ENCODE measurements around the gene LRRC9. TPM values are rescaled to one million over a fixed set of nuclear protein-coding genes. Genes with fewer than 3 reads are reported as not detected.
"Not testable (repeated sequence)": the region's sequence is repeated elsewhere in the genome, so short reads cannot be mapped to it uniquely, and the experiment has no call there.

LRRC9 gene
- total and polyA plus RNA-seq, 2 donors (not counting 3 experiments of a cell fraction or from before 2014, with no cell fraction given): not detected

- CTCF ChIA-PET; dilution Hi-C loops (cut with MboI; ENCODE audit: extremely low pct_ligation_motif_present, low sequenced_read_pairs); FAIRE-seq; H3K9me3 ChIP-seq (replicated peaks; ENCODE audit: control insufficient read depth, insufficient read depth, low read length); H3K36me3 ChIP-seq (ENCODE audit: control insufficient read depth in 2 of 2, extremely low read depth in 1 of 2, insufficient read depth in 2 of 2, low read length in 2 of 2); H4K20me1 ChIP-seq (replicated peaks; ENCODE audit: control insufficient read depth, extremely low read depth, insufficient read depth, low read length); H3K9ac ChIP-seq (replicated peaks; ENCODE audit: extremely low read depth, insufficient read depth, low read length); H3K27ac ChIP-seq (ENCODE audit: insufficient read depth, low read depth, low read length); H3K27me3 ChIP-seq (ENCODE audit: control insufficient read depth in 2 of 2, insufficient read depth in 2 of 2, low read length in 2 of 2); H3K4me1 ChIP-seq (ENCODE audit: control insufficient read depth, extremely low read depth, insufficient read depth, low read length); H3K4me3 ChIP-seq (replicated peaks in 1 of 3; ENCODE audit: insufficient read depth in 1 of 3, low read depth in 1 of 3, low read length in 3 of 3); intact Hi-C loops (cut with micrococcal nuclease); H3K9me1 ChIP-seq (replicated peaks; ENCODE audit: control insufficient read depth, extremely low read depth, insufficient read depth, low read length); DNase-seq (ENCODE audit: low read depth, low spot score); BruUV-seq (replicated peaks); H3K4me2 ChIP-seq (ENCODE audit: insufficient read depth, low read length); H2AFZ ChIP-seq (ENCODE audit: low read depth, low read length); POLR2A ChIA-PET: not testable (repeated sequence)
- H3K79me2 ChIP-seq (ENCODE audit: control insufficient read depth, insufficient read depth, low read length): peaks cover 90% of the 10 kb centered on the region
Observed at GRCh38 chr14:60099855-60100254, 179.9 kb downstream of the LRRC9 start.

DNA sequence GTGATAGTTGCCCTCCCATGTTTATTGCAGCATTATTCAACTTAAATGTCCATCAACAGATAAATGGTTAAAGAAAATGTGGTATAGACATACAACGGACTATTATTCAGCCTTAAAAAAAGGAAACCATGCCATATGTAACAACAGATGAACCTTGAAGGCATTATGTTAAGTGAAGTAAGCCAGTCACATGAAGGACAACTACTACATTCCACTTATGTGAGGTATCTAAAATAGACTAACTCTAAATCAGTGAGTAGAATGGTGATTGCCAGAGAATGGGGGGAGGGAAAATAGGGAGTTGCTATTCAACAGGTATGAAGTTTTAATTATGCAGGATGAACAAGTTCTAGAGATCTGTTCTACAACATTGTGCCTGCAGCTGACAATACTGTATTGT lies 181.8 kb downstream of the LRRC9 start:
- CTCF ChIA-PET: interaction anchor here (1.4 kb wide), 1 partner anchor 9 kb away, joined by 5 read pairs; no protein-coding TSS in a partner anchor
- no TSS peak for BruUV-seq (replicated peaks)
- DNase-seq (ENCODE audit: low read depth, low spot score): no peak
- H2AFZ ChIP-seq (ENCODE audit: low read depth, low read length): no peak overlapping the region
- H3K4me2 ChIP-seq (ENCODE audit: insufficient read depth, low read length): no peak overlapping the region
- H3K9me3 ChIP-seq (replicated peaks; ENCODE audit: control insufficient read depth, insufficient read depth, low read length): no peaks in the 10 kb centered on the region
- TF ChIP-seq POLR2A (IDR thresholded peaks at IDR 0.05; ENCODE audit: low read depth, low read length) (no peak), JUN (IDR thresholded peaks at IDR 0.05; ENCODE audit: borderline replicate concordance, insufficient read depth, insufficient read length, low read depth) (no peak), MYC (IDR thresholded peaks at IDR 0.05; ENCODE audit: low read depth, low read length) (no peak), POLR2AphosphoS5 (IDR thresholded peaks at IDR 0.05; ENCODE audit: insufficient read depth, low read depth, low read length) (no peak), GATA2 (IDR thresholded peaks at IDR 0.05; ENCODE audit: insufficient read depth, insufficient read length, low read depth, low read length) (no peak), MAX (IDR thresholded peaks at IDR 0.05; ENCODE audit: insufficient read depth, insufficient read length) (no peak), FOS (IDR thresholded peaks at IDR 0.05; ENCODE audit: borderline replicate concordance, insufficient read depth, low read length) (no peak), EZH2 (IDR thresholded peaks at IDR 0.05; ENCODE audit: borderline replicate concordance, low read depth, low read length, severe bottlenecking) (no peak)
- TF ChIP-seq, protein P1, sequence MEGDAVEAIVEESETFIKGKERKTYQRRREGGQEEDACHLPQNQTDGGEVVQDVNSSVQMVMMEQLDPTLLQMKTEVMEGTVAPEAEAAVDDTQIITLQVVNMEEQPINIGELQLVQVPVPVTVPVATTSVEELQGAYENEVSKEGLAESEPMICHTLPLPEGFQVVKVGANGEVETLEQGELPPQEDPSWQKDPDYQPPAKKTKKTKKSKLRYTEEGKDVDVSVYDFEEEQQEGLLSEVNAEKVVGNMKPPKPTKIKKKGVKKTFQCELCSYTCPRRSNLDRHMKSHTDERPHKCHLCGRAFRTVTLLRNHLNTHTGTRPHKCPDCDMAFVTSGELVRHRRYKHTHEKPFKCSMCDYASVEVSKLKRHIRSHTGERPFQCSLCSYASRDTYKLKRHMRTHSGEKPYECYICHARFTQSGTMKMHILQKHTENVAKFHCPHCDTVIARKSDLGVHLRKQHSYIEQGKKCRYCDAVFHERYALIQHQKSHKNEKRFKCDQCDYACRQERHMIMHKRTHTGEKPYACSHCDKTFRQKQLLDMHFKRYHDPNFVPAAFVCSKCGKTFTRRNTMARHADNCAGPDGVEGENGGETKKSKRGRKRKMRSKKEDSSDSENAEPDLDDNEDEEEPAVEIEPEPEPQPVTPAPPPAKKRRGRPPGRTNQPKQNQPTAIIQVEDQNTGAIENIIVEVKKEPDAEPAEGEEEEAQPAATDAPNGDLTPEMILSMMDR (IDR thresholded peaks at IDR 0.05; ENCODE audit: extremely low read depth in 1 of 2, insufficient read depth in 1 of 2, low read depth in 1 of 2, low read length in 2 of 2): no peak
- dilution Hi-C loops (cut with MboI; ENCODE audit: extremely low pct_ligation_motif_present, low sequenced_read_pairs): no loop called here
- H3K79me2 ChIP-seq (ENCODE audit: control insufficient read depth, insufficient read depth, low read length): peaks cover 86% of the 10 kb centered on the region
- no peak overlapping the region for H3K9ac ChIP-seq (replicated peaks; ENCODE audit: extremely low read depth, insufficient read depth, low read length)
- no peaks in the 10 kb centered on the region for H3K4me1 ChIP-seq (ENCODE audit: control insufficient read depth, extremely low read depth, insufficient read depth, low read length)
- H3K27me3 ChIP-seq (ENCODE audit: control insufficient read depth in 2 of 2, insufficient read depth in 2 of 2, low read length in 2 of 2): no peaks in the 10 kb centered on the region
- intact Hi-C loops (cut with micrococcal nuclease): no loop called here
- FAIRE-seq: no peak
- peaks cover 2% of the 10 kb centered on the region for H4K20me1 ChIP-seq (replicated peaks; ENCODE audit: control insufficient read depth, extremely low read depth, insufficient read depth, low read length)
- H3K36me3 ChIP-seq (ENCODE audit: control insufficient read depth in 2 of 2, extremely low read depth in 1 of 2, insufficient read depth in 2 of 2, low read length in 2 of 2): peaks cover 0 to 5% of the 10 kb centered on the region in 2 experiments
- POLR2A ChIA-PET: interaction anchor here (0.9 kb wide), 1 partner anchor 10 kb away, joined by 4 read pairs; the partner anchor contains the start of gene PCNX4
- no peaks in the 10 kb centered on the region for H3K9me1 ChIP-seq (replicated peaks; ENCODE audit: control insufficient read depth, extremely low read depth, insufficient read depth, low read length)
- H3K4me3 ChIP-seq (replicated peaks in 1 of 3; ENCODE audit: insufficient read depth in 1 of 3, low read depth in 1 of 3, low read length in 3 of 3): no peak overlapping the region
- H3K27ac ChIP-seq (ENCODE audit: insufficient read depth, low read depth, low read length): no peak overlapping the region
